ENCODE measurements around the gene CMYA5.
"Not testable (repeated sequence)": the region's sequence is repeated elsewhere in the genome, so short reads cannot be mapped to it uniquely, and the experiment has no call there.

Gene CMYA5

DNA sequence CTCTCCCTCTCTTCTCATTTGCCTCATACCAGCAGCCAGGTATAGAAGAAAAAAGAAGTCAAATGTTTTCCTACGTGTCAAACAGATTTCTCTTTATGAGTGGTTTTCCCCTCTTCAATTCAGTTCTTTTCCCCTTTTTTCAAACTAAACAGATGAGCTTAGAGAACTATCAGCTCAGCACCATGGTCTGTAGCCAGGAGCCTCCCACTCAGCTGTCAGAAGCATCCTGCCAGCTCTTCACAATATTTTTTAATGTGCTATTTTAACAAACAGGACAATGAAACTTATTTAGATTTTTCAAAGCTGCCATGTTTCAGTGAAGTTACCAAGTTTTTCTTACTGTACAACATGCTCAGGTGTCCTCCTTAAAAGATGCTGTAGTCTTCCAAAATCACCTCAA is 63.5 kb downstream of the CMYA5 start:
- DNase-seq: no peak

DNA sequence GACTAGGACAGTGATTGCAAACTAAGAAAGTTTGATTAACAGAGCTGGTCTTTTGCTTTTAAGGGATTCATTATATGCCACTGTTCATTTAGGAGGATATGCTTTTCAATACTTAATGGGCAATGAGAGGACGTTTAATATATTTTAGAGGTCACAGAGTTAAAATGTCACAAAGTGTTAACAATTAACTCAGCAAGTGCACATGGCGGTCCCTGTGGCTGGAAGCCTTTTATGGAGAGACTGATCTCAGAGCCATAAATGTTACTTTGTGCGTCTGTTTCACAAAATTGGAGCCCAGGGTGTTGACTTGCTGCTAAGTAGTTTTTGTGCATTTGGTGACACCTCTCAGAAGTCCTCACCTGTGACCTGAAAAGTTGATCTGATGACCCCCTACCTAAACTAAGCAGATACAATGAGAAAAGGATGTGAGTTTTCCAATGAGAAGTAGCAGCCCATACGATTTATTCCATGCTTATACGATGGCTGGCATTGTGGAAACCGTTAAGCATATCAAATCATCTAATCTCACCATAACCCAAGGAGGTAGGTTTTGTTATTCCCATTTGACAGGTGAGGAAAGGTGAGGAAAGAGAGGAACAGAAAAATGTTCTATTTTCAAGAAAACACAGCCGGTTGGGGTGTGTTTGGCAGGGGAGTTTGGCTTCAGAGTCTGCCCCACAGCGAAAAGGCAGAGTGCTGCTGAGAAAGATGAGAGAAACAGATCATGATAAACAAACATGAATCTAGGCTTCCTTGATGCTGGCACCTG is 64.4 kb downstream of the CMYA5 start:
- no peak for DNase-seq

DNA sequence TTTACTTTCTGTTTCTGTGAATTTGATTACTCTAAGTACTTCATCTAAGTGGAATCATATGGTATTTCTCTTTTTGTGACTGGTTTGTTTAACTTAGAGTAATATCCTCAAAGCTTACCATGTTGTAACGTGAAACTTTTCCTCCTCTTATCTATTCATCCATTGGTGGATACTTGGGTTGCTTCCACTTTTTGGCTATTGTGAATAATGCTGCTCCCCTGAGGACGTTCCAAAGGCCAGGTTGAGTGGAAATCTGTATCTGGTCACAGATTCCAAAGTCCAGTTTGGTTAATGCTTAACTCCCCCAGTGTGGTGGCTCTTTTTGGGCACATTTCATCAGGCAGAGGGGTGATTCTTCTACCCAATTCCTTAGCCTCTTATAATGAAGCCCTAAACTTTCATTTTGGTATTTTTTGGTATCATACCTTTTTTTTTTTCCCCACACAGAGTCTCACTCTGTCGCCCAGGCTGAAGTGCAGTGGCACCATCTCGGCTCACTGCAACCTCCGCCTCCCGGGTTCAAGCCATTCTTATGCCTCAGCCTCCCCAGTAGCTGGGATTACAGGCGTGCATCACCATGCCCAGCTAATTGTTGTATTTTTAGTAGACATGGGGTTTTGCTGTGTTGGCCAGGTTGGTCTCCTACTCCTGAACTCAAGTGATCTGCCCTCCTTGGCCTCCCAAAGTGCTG is 65.4 kb downstream of the CMYA5 start:
- no peak for DNase-seq

DNA sequence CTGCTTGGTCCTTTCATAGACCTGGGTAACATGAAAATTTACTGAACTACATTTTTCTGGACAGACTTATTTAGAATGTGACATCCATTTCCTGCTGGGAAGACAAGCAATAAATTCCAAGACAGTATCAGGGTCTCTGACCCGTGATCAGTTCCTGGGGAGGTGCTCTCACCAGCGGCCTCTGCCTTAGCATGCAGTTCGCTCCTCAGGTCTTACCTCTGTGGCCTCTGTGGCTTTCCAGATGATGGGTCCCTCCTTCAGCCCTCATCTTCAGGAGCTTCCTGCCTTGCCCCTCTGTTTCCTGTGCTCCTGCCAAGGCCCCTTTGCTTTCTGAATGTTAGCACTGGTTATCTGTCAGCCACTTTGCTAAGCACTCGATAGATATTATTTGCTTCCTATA is 66.4 kb downstream of the CMYA5 start:
- no peak for DNase-seq

DNA sequence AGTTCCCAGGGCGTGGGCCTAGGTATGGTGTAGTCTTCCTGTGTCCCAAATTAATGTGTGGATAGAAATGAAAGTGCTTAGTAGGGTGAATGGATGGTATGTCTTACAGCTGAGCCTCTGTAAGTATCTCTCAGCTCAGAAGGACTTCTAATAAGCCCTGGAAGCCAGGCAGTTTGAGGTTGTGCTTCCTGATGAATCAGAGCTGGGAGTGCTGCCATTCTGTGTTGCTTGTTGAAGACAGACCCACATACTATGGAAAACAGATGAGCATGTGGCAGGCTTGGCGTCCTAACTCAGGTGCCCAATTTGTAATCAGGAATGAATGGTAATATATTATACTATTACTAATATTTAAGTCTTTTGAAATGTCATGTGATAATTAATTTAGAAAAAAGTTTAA is 69.8 kb downstream of the CMYA5 start:
- DNase-seq: no peak

- DNase-seq: no peak
These were observed 70.2 kb downstream of the CMYA5 start for GRCh38 chr5:79759848-79760247.

GRCh38 chr5:79762929-79763328 is 73.3 kb downstream of the CMYA5 start:
- no peak for DNase-seq

DNA sequence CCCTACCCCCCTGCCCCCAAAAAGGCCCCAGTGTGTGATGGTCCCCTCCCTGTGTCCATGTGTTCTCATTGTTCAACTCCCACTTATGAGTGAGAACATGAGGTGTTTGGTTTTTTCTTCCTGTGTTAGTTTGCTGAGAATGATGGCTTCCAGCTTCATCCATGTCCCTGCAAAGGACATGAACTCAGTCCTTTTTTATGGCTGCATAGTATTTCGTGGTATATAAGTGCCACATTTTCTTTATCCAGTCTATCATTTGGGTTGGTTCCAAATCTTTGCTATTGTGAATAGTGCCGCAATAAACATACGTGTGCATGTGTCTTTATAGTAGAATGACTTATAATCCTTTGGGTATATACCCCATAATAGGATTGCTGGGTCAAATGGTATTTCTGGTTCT is 74.5 kb downstream of the CMYA5 start:
- not testable (repeated sequence) for DNase-seq

DNA sequence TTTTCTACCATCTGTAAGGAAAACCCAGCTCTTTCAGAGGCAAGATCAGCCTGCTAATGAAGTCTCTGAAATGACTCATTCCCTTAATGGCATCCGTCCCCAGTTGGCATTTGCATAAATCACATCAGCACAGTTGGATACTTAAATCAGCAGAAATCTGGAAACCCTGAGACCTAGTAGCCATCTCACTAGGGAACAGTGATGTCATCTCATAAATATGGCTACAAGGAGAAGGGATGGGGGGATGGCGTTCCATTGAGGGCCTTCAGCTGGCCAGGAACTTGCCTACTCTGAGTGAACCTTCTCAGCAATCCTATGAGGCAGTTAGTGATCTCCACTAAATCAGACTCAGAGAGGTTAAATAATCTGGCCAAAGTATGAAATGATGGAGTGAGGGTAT is 81.8 kb downstream of the CMYA5 start:
- no peak for DNase-seq

DNA sequence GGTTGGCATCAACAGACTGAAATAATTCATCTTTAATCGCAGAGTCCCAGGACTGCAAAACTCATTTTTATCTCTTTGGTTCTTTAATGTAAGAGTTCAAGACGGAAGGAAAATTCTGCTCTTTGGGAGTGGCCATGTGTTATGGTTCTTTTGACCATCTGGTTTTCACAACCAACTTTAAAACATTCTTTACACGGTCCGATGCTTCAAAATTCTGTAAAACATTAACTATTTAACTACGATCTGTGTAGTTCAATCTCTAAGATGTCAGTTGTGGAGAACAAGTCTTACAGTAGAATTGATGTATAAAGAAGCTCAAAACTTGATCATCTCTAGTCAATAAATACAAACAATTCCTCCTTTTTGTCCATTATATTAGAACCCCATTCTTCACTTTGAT is 83.0 kb downstream of the CMYA5 start:
- DNase-seq: no peak

DNA sequence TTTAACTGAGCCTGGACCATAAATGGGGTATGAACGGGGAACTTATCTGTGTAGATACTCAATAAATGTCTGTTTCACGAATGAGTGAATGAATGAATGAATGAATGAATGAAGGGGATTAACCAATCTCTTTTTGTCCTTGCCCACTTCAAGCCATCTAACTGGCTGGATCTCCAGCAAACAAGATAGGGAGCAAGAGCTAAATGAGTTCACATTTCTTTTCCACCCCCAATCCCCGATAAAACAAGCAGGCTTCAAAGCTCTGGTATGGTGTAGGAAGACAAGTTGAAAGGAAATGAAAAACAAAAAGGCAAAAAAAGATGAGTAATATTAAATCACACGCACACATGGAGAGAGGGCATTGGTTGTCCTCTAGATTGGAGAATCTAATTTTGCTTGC is 84.0 kb downstream of the CMYA5 start:
- DNase-seq: no peak

DNA sequence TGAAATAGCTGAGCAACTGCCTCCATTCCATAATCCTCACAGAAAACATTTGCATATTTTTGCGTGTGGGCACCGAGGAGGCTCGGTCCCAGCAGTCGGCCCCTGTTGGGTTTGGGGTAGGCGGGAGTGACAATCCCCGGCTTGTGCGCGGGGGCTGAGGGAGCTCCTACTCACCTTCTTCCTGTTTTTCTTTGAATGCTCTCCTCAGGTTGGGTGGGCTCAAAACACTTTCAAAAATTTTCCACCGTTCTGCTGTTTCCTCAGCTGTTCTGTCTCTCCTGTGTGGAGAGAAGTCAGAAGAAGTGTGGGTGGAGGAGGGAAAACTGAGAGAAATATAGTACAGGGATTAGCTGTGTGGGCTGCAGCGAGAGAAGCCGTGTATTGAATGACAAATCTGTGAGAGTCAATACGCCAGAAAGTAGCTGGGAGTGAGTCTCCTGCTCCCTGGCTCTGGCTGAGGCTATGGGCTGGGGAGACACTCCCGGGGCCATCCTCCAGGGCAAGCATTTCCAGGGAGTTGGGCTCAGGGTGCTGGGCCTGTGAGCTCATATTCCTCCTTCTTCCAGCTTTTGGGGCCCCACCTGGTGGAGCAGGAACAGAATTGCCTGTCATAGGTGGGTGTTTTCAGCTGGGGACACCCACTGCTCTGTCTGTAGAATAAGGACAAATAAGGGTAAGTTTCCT is 84.7 kb downstream of the CMYA5 start:
- no peak for DNase-seq

- no peak for DNase-seq
These were observed 85.2 kb downstream of the CMYA5 start for GRCh38 chr5:79774855-79775237.

- DNase-seq: not testable (repeated sequence)
These were observed 95.1 kb downstream of the CMYA5 start for GRCh38 chr5:79784741-79785140.

GRCh38 chr5:79785983-79786382 is 96.3 kb downstream of the CMYA5 start:
- DNase-seq: no peak

DNA sequence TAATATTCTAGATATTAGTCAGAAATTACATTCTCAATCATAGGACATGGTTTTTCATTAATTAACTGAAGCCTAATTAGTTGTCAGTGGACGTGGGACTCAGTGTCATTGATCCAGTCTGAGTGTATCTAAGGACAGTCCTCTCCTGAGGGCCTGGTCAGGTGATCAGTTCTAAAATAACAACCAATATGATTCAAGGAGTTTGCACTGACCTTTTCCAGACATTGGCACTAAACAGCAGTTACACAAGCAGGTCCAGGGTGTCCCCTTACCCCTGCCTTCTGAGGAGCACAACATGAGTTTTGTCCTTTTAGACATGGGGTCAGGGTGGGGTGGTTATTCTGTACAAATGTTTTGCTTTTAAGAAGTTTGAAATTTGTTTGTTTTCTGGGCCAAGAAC is 97.8 kb downstream of the CMYA5 start:
- no peak for DNase-seq

GRCh38 chr5:79791843-79792242 is 102.2 kb downstream of the CMYA5 start:
- DNase-seq: no peak

GRCh38 chr5:79792463-79792862 is 102.8 kb downstream of the CMYA5 start:
- DNase-seq: no peak

- no peak for DNase-seq
These were observed 103.7 kb downstream of the CMYA5 start for GRCh38 chr5:79793304-79793703.

GRCh38 chr5:79793722-79794121 is 104.1 kb downstream of the CMYA5 start:
- DNase-seq: no peak

DNA sequence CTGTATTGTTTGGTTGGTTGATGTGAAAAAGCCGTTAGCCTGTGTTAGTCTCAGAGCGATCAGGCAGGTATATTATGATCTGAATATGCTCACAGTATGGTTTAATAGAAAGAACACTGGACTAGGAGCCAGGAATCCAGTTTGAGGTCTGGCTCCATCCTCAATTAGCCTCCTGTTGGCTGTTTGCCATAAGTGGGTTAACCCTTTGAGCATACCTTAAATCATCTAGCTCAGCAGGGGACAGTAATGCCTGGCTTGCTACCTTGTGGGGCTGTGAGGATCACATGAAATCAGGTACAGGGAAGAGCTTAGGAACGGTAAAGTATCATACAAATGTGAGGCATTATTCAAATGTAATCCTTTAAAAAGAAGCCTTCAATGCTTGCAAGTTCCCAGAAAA is 104.7 kb downstream of the CMYA5 start:
- DNase-seq: no peak

DNA sequence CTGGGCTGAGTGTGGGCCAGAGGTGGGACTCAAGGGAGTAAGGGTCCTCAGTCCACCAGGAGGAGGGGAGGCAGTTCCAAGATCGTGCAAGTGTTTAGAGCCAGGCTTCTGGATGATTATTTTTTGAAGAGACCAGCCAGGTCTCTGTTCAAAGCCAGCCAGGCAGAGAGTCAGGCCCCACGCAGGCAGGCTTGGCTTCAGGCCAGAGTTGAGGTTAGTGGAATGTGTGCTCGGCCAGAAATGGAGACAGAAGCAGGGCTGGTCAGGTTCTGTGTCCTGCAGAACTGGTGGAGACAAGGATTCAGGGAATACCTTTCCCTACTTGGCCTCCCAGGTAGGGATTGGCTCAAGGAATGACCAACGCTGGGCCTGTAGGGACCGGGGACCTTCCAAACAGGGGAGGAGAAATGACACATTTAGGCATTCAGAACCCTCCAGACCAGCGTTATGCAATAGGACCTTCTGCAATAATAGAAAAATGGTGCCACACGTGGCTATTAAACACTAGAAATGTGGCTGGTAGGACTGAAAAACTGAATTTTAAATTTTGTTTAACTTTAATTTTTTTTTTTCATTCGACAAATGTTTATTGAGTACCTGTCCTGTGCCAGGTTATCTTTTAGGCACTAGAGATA is 106.2 kb downstream of the CMYA5 start:
- no peak for DNase-seq

- no peak for DNase-seq
These were observed 109.4 kb downstream of the CMYA5 start for GRCh38 chr5:79798893-79799590.

Data from activated T-cell treated with anti-CD3 and anti-CD28 coated beads, Interleukin-2, amount 50 U/mL, for 1 hour (primary cell).